PC-3 (cell line): ENCODE data around the gene CT45A9.

Experiments used
- EZH2phosphoT487 ChIP-seq: fragments of 300-600 bp; sonication (generic); IDR thresholded peaks from 2 replicates; pipeline ENCODE4 v1.6.1; 2018; ENCODE audit warnings: mild to moderate bottlenecking, antibody characterized with exemption, low read length, borderline replicate concordance
- TF ChIP-seq, protein P1 (sequence below): fragments of 300-600 bp; sonication (generic); conservative IDR thresholded peaks from 2 replicates; pipeline ENCODE4 v1.5.1; 2017; ENCODE audit warnings: antibody characterized with exemption, low read depth, mild to moderate bottlenecking, low read length

- TF ChIP-seq, protein P1, sequence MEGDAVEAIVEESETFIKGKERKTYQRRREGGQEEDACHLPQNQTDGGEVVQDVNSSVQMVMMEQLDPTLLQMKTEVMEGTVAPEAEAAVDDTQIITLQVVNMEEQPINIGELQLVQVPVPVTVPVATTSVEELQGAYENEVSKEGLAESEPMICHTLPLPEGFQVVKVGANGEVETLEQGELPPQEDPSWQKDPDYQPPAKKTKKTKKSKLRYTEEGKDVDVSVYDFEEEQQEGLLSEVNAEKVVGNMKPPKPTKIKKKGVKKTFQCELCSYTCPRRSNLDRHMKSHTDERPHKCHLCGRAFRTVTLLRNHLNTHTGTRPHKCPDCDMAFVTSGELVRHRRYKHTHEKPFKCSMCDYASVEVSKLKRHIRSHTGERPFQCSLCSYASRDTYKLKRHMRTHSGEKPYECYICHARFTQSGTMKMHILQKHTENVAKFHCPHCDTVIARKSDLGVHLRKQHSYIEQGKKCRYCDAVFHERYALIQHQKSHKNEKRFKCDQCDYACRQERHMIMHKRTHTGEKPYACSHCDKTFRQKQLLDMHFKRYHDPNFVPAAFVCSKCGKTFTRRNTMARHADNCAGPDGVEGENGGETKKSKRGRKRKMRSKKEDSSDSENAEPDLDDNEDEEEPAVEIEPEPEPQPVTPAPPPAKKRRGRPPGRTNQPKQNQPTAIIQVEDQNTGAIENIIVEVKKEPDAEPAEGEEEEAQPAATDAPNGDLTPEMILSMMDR = no peak
- no peak for TF ChIP-seq EZH2phosphoT487
Observed at GRCh38 chrX:135910251-135910650, 38.6 kb upstream of the CT45A9 start.
